SU-DHL-6 (cell line): ENCODE results near the gene OLFM1.

Experiments used
- EZH2phosphoT487 ChIP-seq: fragments of 200-600 bp; sonication (generic), shearing (Covaris generic); conservative IDR thresholded peaks from 2 replicates; pipeline ENCODE4 v1.6.1; 2018; ENCODE audit warnings: mild to moderate bottlenecking, antibody characterized with exemption, low read length, moderate library complexity, mixed read lengths
- TF ChIP-seq, protein P1 (sequence below): fragments of 200-600 bp; sonication (generic); IDR thresholded peaks from one replicate; pipeline ENCODE4 v1.5.1; 2017; ENCODE audit warnings: antibody characterized with exemption, mild to moderate bottlenecking, low read length, moderate library complexity; ENCODE audit not compliant: insufficient read depth, poor library complexity, severe bottlenecking

DNA sequence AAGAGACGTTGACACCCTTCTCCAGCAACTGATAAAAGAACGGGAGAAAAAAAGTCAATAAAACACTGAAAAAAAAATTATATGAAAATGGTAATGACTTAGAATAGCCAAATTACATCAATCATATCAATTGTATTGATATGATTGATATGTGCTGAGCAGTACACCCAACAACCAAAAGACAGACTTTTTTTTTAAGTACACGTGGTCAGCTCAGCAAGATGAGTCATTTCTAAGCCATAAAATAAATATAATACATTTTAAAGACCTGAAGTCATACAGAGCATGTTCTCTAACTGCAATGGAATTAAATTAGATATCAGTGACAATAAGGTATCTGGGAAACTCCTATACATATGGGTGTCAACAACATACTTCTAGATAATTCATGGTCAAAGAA, 30.9 kb upstream of the OLFM1 start:
- TF ChIP-seq, protein P1, sequence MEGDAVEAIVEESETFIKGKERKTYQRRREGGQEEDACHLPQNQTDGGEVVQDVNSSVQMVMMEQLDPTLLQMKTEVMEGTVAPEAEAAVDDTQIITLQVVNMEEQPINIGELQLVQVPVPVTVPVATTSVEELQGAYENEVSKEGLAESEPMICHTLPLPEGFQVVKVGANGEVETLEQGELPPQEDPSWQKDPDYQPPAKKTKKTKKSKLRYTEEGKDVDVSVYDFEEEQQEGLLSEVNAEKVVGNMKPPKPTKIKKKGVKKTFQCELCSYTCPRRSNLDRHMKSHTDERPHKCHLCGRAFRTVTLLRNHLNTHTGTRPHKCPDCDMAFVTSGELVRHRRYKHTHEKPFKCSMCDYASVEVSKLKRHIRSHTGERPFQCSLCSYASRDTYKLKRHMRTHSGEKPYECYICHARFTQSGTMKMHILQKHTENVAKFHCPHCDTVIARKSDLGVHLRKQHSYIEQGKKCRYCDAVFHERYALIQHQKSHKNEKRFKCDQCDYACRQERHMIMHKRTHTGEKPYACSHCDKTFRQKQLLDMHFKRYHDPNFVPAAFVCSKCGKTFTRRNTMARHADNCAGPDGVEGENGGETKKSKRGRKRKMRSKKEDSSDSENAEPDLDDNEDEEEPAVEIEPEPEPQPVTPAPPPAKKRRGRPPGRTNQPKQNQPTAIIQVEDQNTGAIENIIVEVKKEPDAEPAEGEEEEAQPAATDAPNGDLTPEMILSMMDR = no peak
- no peak for TF ChIP-seq EZH2phosphoT487
